K562 (cell line): ENCODE measurements around the gene PROK1. TPM values are rescaled to one million over a fixed set of nuclear protein-coding genes. Genes with fewer than 3 reads are reported as not detected.

Experiments
- BDP1 ChIP-seq: IDR thresholded peaks from 3 replicates; pipeline ENCODE4 v1.6.1; 2011; ENCODE audit not compliant: insufficient read length, insufficient read depth
- CC2D1A ChIP-seq: fragments of 450-650 bp; IDR thresholded peaks from 2 replicates; pipeline ENCODE4 v1.6.1; 2017; ENCODE audit warnings: mild to moderate bottlenecking
- ESRRB ChIP-seq: fragments of 250-450 bp; sonication (Bioruptor Pico); IDR thresholded peaks from 2 replicates; pipeline ENCODE4 v1.5.0; 2020; ENCODE audit warnings: mild to moderate bottlenecking, moderate library complexity, borderline replicate concordance
- MYNN ChIP-seq, 2 experiments: sonication (generic); formaldehyde crosslinking in 1 of 2; IDR thresholded peaks; 2 replicates each; pipeline versions ENCODE4 v1.5.0 to v1.6.1; 2016 to 2020; ENCODE audit warnings: antibody characterized with exemption in 1 of 2, missing genetic modification reagents in 1 of 2
- SLC30A9 ChIP-seq: fragments of 250-450 bp; sonication (Bioruptor Pico); IDR thresholded peaks from 2 replicates; pipeline ENCODE4 v1.8.0; 2022; ENCODE audit warnings: mild to moderate bottlenecking, moderate library complexity
- ZNF354B ChIP-seq: fragments of 250-450 bp; sonication (Bioruptor Pico); IDR thresholded peaks from 2 replicates; pipeline ENCODE4 v1.4.0; 2020
- polyA plus RNA-seq, 8 experiments: library from polyadenylated mRNA; depleted of rRNA in 4 of 8; stranded (reverse) in 5 of 8; unstranded in 3 of 8; fragments of >200 nt; fragmentation: Nextera tagmentation in 2 of 8; fragmentation: Illumina TruSeq in 1 of 8; extraction: Ambion mirVana in 2 of 8; extraction: Trizol in 1 of 8; gene quantifications; 2 replicates each; pipeline versions ENCODE4 v1.2.1 to v1.2.3, GENCODE V29; 2011 to 2014; ENCODE audit warnings: inconsistent platforms in 1 of 8, missing spikeins in 1 of 8
- total RNA-seq, 7 experiments: library from RNA; depleted of rRNA in 6 of 7; stranded (reverse); fragments of >200 nt in 6 of 7; fragmentation: Illumina TruSeq in 2 of 7; extraction: Trizol in 2 of 7; gene quantifications; 2 replicates each; pipeline versions ENCODE4 v1.2.1 to v1.2.3, GENCODE V29; 2011 to 2021; ENCODE audit warnings: low replicate concordance in 1 of 7
- TF ChIP-seq, protein P1 (sequence below): fragments of 450-650 bp; conservative IDR thresholded peaks from 2 replicates; pipeline ENCODE4 v1.6.1; 2016; ENCODE audit warnings: missing genetic modification characterization, low read depth, mild to moderate bottlenecking, control low read depth, missing compliant biosample characterization
- TF ChIP-seq, protein P2 (sequence below): IDR thresholded peaks from 2 replicates; pipeline ENCODE4 v1.6.1; 2011; ENCODE audit warnings: borderline replicate concordance, low read depth, mild to moderate bottlenecking, moderate library complexity, low read length; ENCODE audit not compliant: insufficient read depth, poor library complexity, severe bottlenecking
- TF ChIP-seq, protein P3 (sequence below), 2 experiments: IDR thresholded peaks; 2 replicates each; pipeline ENCODE4 v1.6.1; 2012; ENCODE audit warnings: improper control_type of control experiment in 2 of 2, low read depth in 2 of 2, low read length in 2 of 2, borderline replicate concordance in 1 of 2
- TF ChIP-seq, protein P4 (sequence below), 2 experiments: fragments of 450-650 bp; formaldehyde crosslinking in 1 of 2; IDR thresholded peaks; 2 replicates each; pipeline versions ENCODE4 v1.4.0 to v1.6.1; 2014 to 2020; ENCODE audit warnings: mild to moderate bottlenecking in 2 of 2, borderline replicate concordance in 1 of 2, low read depth in 1 of 2

Gene PROK1
- total and polyA plus RNA-seq, 9 of the 15 experiments (the other 6 are each of a cell fraction or from before 2014, with no cell fraction given) = 0.15 TPM; not detected in 8

DNA sequence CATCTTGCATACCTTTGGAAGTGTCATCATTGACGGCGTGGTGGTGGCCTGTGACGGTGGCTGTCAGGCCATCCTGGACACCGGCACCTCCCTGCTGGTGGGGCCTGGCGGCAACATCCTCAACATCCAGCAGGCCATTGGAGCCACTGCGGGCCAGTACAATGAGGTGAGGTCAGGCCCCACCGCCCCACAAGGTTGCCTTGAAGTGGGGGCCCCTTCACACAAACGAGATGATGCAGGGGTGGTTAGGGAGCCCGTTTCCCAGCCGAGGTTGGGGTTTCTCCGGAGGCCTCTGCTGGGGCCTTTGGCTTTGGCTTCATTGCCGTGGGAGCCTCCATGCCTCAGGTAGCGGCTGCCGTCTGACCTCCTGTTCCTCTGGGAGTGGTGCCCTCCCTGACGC is 38.5 kb downstream of the PROK1 start (continued):
- no peak for TF ChIP-seq BDP1
- TF ChIP-seq, protein P1, sequence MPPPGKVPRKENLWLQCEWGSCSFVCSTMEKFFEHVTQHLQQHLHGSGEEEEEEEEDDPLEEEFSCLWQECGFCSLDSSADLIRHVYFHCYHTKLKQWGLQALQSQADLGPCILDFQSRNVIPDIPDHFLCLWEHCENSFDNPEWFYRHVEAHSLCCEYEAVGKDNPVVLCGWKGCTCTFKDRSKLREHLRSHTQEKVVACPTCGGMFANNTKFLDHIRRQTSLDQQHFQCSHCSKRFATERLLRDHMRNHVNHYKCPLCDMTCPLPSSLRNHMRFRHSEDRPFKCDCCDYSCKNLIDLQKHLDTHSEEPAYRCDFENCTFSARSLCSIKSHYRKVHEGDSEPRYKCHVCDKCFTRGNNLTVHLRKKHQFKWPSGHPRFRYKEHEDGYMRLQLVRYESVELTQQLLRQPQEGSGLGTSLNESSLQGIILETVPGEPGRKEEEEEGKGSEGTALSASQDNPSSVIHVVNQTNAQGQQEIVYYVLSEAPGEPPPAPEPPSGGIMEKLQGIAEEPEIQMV (tag) = no peak
- TF ChIP-seq, protein P2, sequence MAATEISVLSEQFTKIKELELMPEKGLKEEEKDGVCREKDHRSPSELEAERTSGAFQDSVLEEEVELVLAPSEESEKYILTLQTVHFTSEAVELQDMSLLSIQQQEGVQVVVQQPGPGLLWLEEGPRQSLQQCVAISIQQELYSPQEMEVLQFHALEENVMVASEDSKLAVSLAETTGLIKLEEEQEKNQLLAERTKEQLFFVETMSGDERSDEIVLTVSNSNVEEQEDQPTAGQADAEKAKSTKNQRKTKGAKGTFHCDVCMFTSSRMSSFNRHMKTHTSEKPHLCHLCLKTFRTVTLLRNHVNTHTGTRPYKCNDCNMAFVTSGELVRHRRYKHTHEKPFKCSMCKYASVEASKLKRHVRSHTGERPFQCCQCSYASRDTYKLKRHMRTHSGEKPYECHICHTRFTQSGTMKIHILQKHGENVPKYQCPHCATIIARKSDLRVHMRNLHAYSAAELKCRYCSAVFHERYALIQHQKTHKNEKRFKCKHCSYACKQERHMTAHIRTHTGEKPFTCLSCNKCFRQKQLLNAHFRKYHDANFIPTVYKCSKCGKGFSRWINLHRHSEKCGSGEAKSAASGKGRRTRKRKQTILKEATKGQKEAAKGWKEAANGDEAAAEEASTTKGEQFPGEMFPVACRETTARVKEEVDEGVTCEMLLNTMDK = no peak
- TF ChIP-seq, protein P3, sequence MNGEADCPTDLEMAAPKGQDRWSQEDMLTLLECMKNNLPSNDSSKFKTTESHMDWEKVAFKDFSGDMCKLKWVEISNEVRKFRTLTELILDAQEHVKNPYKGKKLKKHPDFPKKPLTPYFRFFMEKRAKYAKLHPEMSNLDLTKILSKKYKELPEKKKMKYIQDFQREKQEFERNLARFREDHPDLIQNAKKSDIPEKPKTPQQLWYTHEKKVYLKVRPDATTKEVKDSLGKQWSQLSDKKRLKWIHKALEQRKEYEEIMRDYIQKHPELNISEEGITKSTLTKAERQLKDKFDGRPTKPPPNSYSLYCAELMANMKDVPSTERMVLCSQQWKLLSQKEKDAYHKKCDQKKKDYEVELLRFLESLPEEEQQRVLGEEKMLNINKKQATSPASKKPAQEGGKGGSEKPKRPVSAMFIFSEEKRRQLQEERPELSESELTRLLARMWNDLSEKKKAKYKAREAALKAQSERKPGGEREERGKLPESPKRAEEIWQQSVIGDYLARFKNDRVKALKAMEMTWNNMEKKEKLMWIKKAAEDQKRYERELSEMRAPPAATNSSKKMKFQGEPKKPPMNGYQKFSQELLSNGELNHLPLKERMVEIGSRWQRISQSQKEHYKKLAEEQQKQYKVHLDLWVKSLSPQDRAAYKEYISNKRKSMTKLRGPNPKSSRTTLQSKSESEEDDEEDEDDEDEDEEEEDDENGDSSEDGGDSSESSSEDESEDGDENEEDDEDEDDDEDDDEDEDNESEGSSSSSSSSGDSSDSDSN (IDR thresholded peaks at IDR 0.05; ENCODE audit: borderline replicate concordance in 1 of 2, low read depth in 2 of 2, low read length in 2 of 2) = no peak
- TF ChIP-seq SLC30A9 (CRISPR knock-in tag) = no peak
- TF ChIP-seq, protein P4, sequence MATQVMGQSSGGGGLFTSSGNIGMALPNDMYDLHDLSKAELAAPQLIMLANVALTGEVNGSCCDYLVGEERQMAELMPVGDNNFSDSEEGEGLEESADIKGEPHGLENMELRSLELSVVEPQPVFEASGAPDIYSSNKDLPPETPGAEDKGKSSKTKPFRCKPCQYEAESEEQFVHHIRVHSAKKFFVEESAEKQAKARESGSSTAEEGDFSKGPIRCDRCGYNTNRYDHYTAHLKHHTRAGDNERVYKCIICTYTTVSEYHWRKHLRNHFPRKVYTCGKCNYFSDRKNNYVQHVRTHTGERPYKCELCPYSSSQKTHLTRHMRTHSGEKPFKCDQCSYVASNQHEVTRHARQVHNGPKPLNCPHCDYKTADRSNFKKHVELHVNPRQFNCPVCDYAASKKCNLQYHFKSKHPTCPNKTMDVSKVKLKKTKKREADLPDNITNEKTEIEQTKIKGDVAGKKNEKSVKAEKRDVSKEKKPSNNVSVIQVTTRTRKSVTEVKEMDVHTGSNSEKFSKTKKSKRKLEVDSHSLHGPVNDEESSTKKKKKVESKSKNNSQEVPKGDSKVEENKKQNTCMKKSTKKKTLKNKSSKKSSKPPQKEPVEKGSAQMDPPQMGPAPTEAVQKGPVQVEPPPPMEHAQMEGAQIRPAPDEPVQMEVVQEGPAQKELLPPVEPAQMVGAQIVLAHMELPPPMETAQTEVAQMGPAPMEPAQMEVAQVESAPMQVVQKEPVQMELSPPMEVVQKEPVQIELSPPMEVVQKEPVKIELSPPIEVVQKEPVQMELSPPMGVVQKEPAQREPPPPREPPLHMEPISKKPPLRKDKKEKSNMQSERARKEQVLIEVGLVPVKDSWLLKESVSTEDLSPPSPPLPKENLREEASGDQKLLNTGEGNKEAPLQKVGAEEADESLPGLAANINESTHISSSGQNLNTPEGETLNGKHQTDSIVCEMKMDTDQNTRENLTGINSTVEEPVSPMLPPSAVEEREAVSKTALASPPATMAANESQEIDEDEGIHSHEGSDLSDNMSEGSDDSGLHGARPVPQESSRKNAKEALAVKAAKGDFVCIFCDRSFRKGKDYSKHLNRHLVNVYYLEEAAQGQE (IDR thresholded peaks at IDR 0.05; ENCODE audit: borderline replicate concordance) = no peak
- TF ChIP-seq, protein P4 (CRISPR knock-in tag; IDR thresholded peaks at IDR 0.05; ENCODE audit: low read depth) = no peak
- TF ChIP-seq MYNN (IDR thresholded peaks at IDR 0.05) = no peak
- no peak for TF ChIP-seq MYNN (CRISPR knock-in tag; IDR thresholded peaks at IDR 0.05)
- TF ChIP-seq ZNF354B = no peak
- TF ChIP-seq ESRRB (CRISPR knock-in tag) = no peak
- no peak for TF ChIP-seq CC2D1A
